ELF-1 (cell line): ENCODE data around the gene FADS1.

Experiments used
- DNase-seq: peaks from one replicate; pipeline ENCODE4 v3.0.0-alpha.2; 2016; ENCODE audit warnings: low read depth, low spot score

Gene FADS1

GRCh38 chr11:61826930-61827570 is 10.2 kb upstream of the FADS1 start:
- DNase-seq: no peak

- DNase-seq: no peak
These were observed 3.4 kb upstream of the FADS1 start for GRCh38 chr11:61820174-61820573.

GRCh38 chr11:61817471-61818202 is 834 bp upstream of the FADS1 start:
- DNase-seq: peak; percentile 56

GRCh38 chr11:61815790-61816735 is 740 bp downstream of the FADS1 start:
- DNase-seq: peak; percentile 91

GRCh38 chr11:61814958-61815789 is 1.6 kb downstream of the FADS1 start:
- peak; percentile 99 for DNase-seq

GRCh38 chr11:61814247-61814957 is 2.4 kb downstream of the FADS1 start:
- DNase-seq: no peak

GRCh38 chr11:61812736-61813411 is 3.9 kb downstream of the FADS1 start:
- no peak for DNase-seq

- no peak for DNase-seq
These were observed 5.0 kb downstream of the FADS1 start for GRCh38 chr11:61811831-61812230.

GRCh38 chr11:61810671-61811175 is 6.1 kb downstream of the FADS1 start:
- no peak for DNase-seq

- DNase-seq: no peak
These were observed 10.0 kb downstream of the FADS1 start for GRCh38 chr11:61806785-61807184.

GRCh38 chr11:61805146-61805545 is 11.7 kb downstream of the FADS1 start:
- no peak for DNase-seq

- DNase-seq: no peak
These were observed 12.7 kb downstream of the FADS1 start for GRCh38 chr11:61803889-61804647.

- DNase-seq: no peak
These were observed 14.2 kb downstream of the FADS1 start for GRCh38 chr11:61802605-61803004.

- DNase-seq: no peak
These were observed 16.2 kb downstream of the FADS1 start for GRCh38 chr11:61800331-61801281.

GRCh38 chr11:61799665-61800284 is 17.0 kb downstream of the FADS1 start:
- DNase-seq: no peak

- DNase-seq: peak; percentile 51
These were observed 19.4 kb downstream of the FADS1 start for GRCh38 chr11:61797263-61797944.
